ENCODE data around the gene RFFL.
A peak's percentile ranks its signal among the peaks of the same experiment; 100 is the strongest.
"Not testable (repeated sequence)": the region's sequence is repeated elsewhere in the genome, so short reads cannot be mapped to it uniquely, and the experiment has no call there.

The RFFL gene

DNA sequence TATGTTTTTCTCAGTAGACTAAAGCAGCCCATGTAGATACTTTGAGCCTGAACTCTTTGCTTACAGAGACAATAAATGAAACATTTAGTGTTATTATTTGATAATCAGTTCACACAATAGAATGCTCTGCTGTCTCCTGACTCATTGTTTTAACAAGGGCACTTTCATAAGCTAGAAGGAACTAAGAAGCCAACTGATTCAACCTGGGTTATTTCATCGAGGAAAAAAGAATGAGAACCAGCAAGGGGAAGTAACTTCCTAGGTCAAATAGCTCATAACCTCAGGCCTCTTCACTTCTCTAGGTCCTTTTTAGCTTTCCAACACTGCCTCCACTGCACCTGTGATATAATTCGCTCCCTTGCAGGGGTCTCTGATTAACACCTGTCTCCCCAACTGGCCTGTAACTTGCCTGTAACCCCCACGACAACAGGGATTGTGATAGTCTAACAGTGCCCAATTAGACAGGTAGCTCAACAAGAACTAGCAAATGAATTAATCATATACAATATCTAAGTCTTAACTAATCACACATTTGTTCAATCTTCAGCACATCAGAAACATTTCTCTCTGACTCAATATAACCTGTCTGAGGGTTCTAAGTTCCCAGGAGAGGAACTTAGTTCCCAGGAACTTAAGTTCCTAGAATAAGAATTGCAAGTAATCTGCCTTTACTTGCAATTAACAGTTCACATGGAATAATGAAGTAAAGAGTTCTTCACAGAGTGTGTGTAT is 34.8 kb downstream of the RFFL start:
- in situ Hi-C loops (cut with HindIII; ENCODE audit: low pct_ligation_motif_present, low sequenced_read_pairs): no loop called here
- Histone ChIP-seq H3K27me3 (replicated peaks) (no peaks in the 10 kb centered on the region), H3K4me3 (ENCODE audit: low read depth, low read length) (no peak overlapping the region), H3K27ac (peak overlapping the region; percentile 57), H3K36me3 (replicated peaks) (no peaks in the 10 kb centered on the region)
- TF ChIP-seq, protein P1, sequence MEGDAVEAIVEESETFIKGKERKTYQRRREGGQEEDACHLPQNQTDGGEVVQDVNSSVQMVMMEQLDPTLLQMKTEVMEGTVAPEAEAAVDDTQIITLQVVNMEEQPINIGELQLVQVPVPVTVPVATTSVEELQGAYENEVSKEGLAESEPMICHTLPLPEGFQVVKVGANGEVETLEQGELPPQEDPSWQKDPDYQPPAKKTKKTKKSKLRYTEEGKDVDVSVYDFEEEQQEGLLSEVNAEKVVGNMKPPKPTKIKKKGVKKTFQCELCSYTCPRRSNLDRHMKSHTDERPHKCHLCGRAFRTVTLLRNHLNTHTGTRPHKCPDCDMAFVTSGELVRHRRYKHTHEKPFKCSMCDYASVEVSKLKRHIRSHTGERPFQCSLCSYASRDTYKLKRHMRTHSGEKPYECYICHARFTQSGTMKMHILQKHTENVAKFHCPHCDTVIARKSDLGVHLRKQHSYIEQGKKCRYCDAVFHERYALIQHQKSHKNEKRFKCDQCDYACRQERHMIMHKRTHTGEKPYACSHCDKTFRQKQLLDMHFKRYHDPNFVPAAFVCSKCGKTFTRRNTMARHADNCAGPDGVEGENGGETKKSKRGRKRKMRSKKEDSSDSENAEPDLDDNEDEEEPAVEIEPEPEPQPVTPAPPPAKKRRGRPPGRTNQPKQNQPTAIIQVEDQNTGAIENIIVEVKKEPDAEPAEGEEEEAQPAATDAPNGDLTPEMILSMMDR (IDR thresholded peaks at IDR 0.05; ENCODE audit: low read depth, low read length, missing control alignments): no peak
- DNase-seq: no peak

- H3K27me3 ChIP-seq (replicated peaks); H3K36me3 ChIP-seq (replicated peaks); DNase-seq; H3K4me3 ChIP-seq (ENCODE audit: low read depth, low read length); in situ Hi-C loops (cut with HindIII; ENCODE audit: low pct_ligation_motif_present, low sequenced_read_pairs): not testable (repeated sequence)
- peak overlapping the region; percentile 57 for H3K27ac ChIP-seq
Measured at GRCh38 chr17:35028097-35028496, 35.4 kb downstream of the RFFL start.

DNA sequence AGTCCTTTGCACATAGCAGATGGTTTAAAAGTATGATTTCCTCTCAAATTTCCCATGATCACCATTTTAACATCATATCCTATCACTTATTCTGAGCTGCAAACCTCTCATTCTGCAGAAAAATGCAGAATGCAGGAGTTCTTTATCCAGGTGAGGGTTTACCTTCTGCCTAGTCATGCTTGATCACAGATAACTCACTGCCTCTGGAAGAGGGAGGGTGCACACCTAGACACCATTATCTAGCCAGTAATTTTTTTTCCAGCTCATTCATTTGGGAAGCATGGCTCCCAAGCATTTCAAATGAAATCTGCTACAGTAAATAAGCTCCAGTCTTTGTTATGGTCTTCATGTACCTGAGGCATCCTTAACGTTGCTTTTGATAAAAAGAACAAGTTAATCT is 38.0 kb downstream of the RFFL start:
- in situ Hi-C loops (cut with HindIII; ENCODE audit: low pct_ligation_motif_present, low sequenced_read_pairs): no loop called here
- H3K4me3 ChIP-seq (ENCODE audit: low read depth, low read length): no peak overlapping the region
- TF ChIP-seq, protein P1 (IDR thresholded peaks at IDR 0.05; ENCODE audit: low read depth, low read length, missing control alignments): no peak
- DNase-seq: no peak
- no peak overlapping the region for H3K27ac ChIP-seq
- no peaks in the 10 kb centered on the region for H3K27me3 ChIP-seq (replicated peaks)
- peaks cover 6% of the 10 kb centered on the region for H3K36me3 ChIP-seq (replicated peaks)

GRCh38 chr17:35023538-35023937 is 40.0 kb downstream of the RFFL start:
- H3K27ac ChIP-seq: peak overlapping the region; percentile 85
- TF ChIP-seq, protein P1 (IDR thresholded peaks at IDR 0.05; ENCODE audit: low read depth, low read length, missing control alignments): no peak
- peaks cover 10% of the 10 kb centered on the region for H3K36me3 ChIP-seq (replicated peaks)
- in situ Hi-C loops (cut with HindIII; ENCODE audit: low pct_ligation_motif_present, low sequenced_read_pairs): no loop called here
- DNase-seq: no peak
- H3K27me3 ChIP-seq (replicated peaks): no peaks in the 10 kb centered on the region
- no peak overlapping the region for H3K4me3 ChIP-seq (ENCODE audit: low read depth, low read length)

- no peak overlapping the region for H3K4me3 ChIP-seq (ENCODE audit: low read depth, low read length)
Measured at GRCh38 chr17:35022536-35023063, 40.9 kb downstream of the RFFL start.

More at GRCh38 chr17:35022536-35023063, 40.9 kb downstream of the RFFL start:
- peak; percentile 97 for DNase-seq
- Histone ChIP-seq H3K27ac (peak overlapping the region; percentile 85), H3K27me3 (replicated peaks) (no peaks in the 10 kb centered on the region), H3K36me3 (replicated peaks) (peaks cover 10% of the 10 kb centered on the region)
- in situ Hi-C loops (cut with HindIII; ENCODE audit: low pct_ligation_motif_present, low sequenced_read_pairs): no loop called here
- TF ChIP-seq, protein P1 (IDR thresholded peaks at IDR 0.05; ENCODE audit: low read depth, low read length, missing control alignments): peak; percentile 59

Measured in brain microvascular endothelial cell (primary cell).